OCI-LY1 (cell line): ENCODE results near the gene ZNF576.

Experiments
- H2AFZ ChIP-seq: fragments of 200-600 bp; sonication (generic), shearing (Covaris generic); 2 replicates; pipeline ENCODE4 v1.6.0; 2014; ENCODE audit warnings: antibody characterized with exemption, mild to moderate bottlenecking, low read length
- H3F3A ChIP-seq: fragments of 200-600 bp; sonication (generic), shearing (Covaris generic); 2 replicates; pipeline ENCODE4 v1.6.0; 2014; ENCODE audit warnings: mild to moderate bottlenecking, antibody characterized with exemption, low read length, moderate library complexity; ENCODE audit not compliant: insufficient read depth
- H3K27ac ChIP-seq: fragments of 200-600 bp; sonication (generic); 2 replicates; pipeline ENCODE4 v1.5.1; 2014; ENCODE audit warnings: low read length, mixed run types, mild to moderate bottlenecking, low read depth; ENCODE audit not compliant: poor library complexity, severe bottlenecking
- H3K27me3 ChIP-seq: fragments of 200-600 bp; sonication (generic); 2 replicates; pipeline ENCODE4 v1.6.0; 2014; ENCODE audit warnings: antibody characterized with exemption, mild to moderate bottlenecking, low read length, moderate library complexity; ENCODE audit not compliant: insufficient read depth
- H3K36me3 ChIP-seq: fragments of 200-600 bp; sonication (generic); 2 replicates; pipeline ENCODE4 v1.6.1; 2014; ENCODE audit warnings: mild to moderate bottlenecking, antibody characterized with exemption, low read length, moderate library complexity, mixed read lengths; ENCODE audit not compliant: insufficient read depth
- H3K4me1 ChIP-seq: fragments of 200-600 bp; sonication (generic); 2 replicates; pipeline ENCODE4 v1.5.1; 2014; ENCODE audit warnings: mild to moderate bottlenecking, low read length, moderate library complexity; ENCODE audit not compliant: insufficient read depth, severe bottlenecking
- H3K4me2 ChIP-seq: fragments of 200-600 bp; sonication (generic), shearing (Covaris generic); 2 replicates; pipeline ENCODE4 v1.6.1; 2014; ENCODE audit warnings: low read length
- H3K4me3 ChIP-seq: fragments of 200-600 bp; sonication (generic); 2 replicates; pipeline ENCODE4 v1.5.1; 2014; ENCODE audit warnings: low read length, low read depth, mild to moderate bottlenecking, mixed read lengths; ENCODE audit not compliant: poor library complexity, severe bottlenecking
- H3K79me2 ChIP-seq: fragments of 200-600 bp; shearing (Covaris generic); 2 replicates; pipeline ENCODE4 v1.6.1; 2016; ENCODE audit warnings: mixed run types, low read length, mixed read lengths; ENCODE audit not compliant: insufficient read depth
- H3K9ac ChIP-seq: fragments of 200-600 bp; sonication (generic), shearing (Covaris generic); 2 replicates; pipeline ENCODE4 v1.6.1; 2014; ENCODE audit warnings: mild to moderate bottlenecking, low read length, mixed read lengths
- H3K9me2 ChIP-seq: fragments of 200-600 bp; sonication (generic), shearing (Covaris generic); 2 replicates; pipeline ENCODE4 v1.6.1; 2014; ENCODE audit warnings: low read depth, mild to moderate bottlenecking, low read length, mixed read lengths
- H3K9me3 ChIP-seq: fragments of 200-600 bp; shearing (Covaris generic); 2 replicates; pipeline ENCODE4 v1.6.1; 2014; ENCODE audit warnings: low read length, mixed read lengths
- H4K20me1 ChIP-seq: fragments of 200-600 bp; sonication (generic), shearing (Covaris generic); 2 replicates; pipeline ENCODE4 v1.6.0; 2016; ENCODE audit warnings: mild to moderate bottlenecking, low read length; ENCODE audit not compliant: insufficient read depth
- EZH2 ChIP-seq: fragments of 200-600 bp; sonication (generic), shearing (Covaris generic); IDR thresholded peaks from 2 replicates; pipeline ENCODE4 v1.8.0; 2017; ENCODE audit warnings: borderline replicate concordance, mixed run types, mild to moderate bottlenecking, antibody characterized with exemption, low read length, moderate library complexity, mixed read lengths
- TF ChIP-seq, protein P1 (sequence below): fragments of 200-600 bp; sonication (generic), shearing (Covaris generic); IDR thresholded peaks from 2 replicates; pipeline ENCODE4 v1.5.1; 2017; ENCODE audit warnings: mild to moderate bottlenecking, antibody characterized with exemption, low read length, moderate library complexity, mixed read lengths

ZNF576 gene

DNA sequence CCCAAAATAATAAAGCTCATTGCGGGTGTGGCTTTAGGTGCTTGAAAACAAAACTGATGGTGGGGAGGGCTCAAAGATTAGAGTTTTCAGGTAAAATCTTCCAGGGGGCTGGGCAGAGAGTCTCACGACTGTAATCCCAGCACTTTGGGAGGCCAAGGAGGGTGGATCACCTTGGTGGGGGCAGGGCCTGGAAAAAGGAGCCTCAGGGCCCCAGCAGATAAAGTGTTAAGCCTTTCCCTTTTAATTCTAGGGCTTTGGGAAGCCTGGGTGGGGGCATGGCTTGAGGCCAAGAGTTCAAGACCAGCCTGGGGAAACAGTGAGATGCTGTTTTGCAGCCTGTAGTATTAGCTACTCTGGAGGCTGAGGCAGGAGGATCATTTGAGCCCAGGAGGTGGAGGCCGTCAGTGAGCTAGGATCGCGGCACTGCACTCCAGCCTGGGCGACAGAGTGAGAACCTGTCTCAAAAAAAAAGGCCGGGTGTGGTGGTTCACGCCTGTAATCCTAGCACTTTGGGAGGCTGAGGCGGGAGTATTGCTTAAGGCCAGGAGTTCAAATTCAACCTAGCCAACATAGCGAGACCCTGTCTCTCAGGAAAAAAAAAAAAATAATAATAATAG, 2.2 kb upstream of the ZNF576 start:
- Histone ChIP-seq H3K4me3 (no peak overlapping the region), H3K27me3 (no peaks in the 10 kb centered on the region), H3K9ac (no peak overlapping the region), H3K79me2 (peaks cover 15% of the 10 kb centered on the region), H4K20me1 (no peaks in the 10 kb centered on the region), H3K27ac (no peak overlapping the region), H3F3A (no peaks in the 10 kb centered on the region), H3K4me2 (no peak overlapping the region; the same call in 1 of the 2 replicates), H2AFZ (no peak overlapping the region), H3K4me1 (peaks cover 35% of the 10 kb centered on the region), H3K9me3 (no peaks in the 10 kb centered on the region), H3K9me2 (no peaks in the 10 kb centered on the region), H3K36me3 (peaks cover 24% of the 10 kb centered on the region)
- TF ChIP-seq, protein P1, sequence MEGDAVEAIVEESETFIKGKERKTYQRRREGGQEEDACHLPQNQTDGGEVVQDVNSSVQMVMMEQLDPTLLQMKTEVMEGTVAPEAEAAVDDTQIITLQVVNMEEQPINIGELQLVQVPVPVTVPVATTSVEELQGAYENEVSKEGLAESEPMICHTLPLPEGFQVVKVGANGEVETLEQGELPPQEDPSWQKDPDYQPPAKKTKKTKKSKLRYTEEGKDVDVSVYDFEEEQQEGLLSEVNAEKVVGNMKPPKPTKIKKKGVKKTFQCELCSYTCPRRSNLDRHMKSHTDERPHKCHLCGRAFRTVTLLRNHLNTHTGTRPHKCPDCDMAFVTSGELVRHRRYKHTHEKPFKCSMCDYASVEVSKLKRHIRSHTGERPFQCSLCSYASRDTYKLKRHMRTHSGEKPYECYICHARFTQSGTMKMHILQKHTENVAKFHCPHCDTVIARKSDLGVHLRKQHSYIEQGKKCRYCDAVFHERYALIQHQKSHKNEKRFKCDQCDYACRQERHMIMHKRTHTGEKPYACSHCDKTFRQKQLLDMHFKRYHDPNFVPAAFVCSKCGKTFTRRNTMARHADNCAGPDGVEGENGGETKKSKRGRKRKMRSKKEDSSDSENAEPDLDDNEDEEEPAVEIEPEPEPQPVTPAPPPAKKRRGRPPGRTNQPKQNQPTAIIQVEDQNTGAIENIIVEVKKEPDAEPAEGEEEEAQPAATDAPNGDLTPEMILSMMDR, result no peak
- no peak for TF ChIP-seq EZH2

DNA sequence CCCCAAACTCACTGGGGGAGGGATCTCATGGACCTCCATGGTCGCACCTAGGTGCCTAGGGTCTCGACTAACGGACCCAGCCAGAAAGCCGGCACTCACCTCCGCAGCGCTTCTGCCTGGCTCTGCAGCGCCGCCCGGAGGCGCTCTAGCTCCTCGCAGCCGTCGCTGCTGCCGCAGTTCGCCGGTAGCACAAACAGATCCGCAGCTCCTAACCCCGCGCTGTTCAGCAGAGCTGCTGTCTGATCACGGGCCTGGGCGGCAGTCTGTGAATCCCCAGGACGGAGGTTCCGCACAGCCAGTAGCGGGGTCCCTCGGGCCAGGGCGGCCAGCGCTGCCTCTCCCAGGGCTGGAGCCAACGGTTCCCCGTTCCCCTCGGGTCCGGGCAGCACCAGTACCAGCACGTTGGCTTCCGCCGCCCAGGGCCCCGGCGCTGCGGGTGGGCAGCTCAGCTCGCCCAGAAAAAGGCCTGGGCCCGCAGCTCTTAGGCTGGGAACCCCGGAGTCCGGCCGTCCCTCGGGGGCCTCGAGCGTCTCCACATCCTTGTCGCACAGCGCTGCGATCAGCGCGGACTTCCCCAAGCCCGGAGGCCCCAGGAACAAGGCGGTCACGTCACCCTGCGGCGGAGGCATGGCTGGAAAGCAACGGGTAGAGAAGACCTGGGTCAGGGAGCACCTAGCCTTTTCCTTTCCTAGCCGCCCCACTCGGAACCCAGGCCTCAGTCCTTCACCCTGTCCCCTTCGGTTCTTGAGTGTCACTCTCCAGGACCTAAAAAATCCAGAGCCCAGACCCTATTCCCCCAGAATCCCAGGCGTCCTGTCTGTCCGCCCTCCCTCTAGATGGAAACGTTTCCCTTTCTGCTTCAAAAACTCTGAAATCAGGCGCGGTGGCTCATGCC, 1.4 kb upstream of the ZNF576 start:
- Histone ChIP-seq H4K20me1 (no peaks in the 10 kb centered on the region), H3K36me3 (peaks cover 28% of the 10 kb centered on the region), H3K4me2 (peak overlapping the region; percentile 82), H3K9me2 (no peaks in the 10 kb centered on the region), H3K79me2 (peaks cover 15% of the 10 kb centered on the region), H3K9ac (peak overlapping the region; percentile 74), H3K4me1 (peaks cover 30% of the 10 kb centered on the region), H3K4me3 (peak overlapping the region; percentile 94), H3K9me3 (no peaks in the 10 kb centered on the region), H3K27me3 (no peaks in the 10 kb centered on the region), H2AFZ (no peak overlapping the region), H3F3A (no peaks in the 10 kb centered on the region), H3K27ac (peak overlapping the region; percentile 26)
- TF ChIP-seq, protein P1, result peak; percentile 89
- TF ChIP-seq EZH2, result no peak

DNA sequence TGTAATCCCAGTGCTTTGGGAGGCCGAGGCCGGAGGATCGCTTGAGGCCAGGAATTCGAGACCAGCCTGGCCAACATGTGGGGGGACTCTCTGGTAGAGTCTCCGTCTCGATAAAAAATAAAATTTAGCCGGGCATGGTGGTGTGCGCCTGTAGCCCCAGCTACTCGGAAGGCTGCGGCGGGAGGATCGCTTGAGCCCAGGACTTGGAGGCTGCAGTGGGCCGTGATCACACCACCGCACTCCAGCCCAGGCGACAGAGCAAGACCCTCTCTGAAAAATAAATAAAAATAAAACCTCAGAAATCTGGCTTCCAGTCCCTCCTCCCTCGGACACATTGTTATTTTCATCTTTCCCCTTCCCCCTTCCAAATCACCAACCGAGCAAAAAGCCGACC, 793 bp upstream of the ZNF576 start:
- H3K36me3 ChIP-seq, result peaks cover 31% of the 10 kb centered on the region
- no peaks in the 10 kb centered on the region for H3K9me3 ChIP-seq
- TF ChIP-seq, protein P1, result no peak
- no peak for TF ChIP-seq EZH2
- H3K9me2 ChIP-seq, result no peaks in the 10 kb centered on the region
- H3K27ac ChIP-seq, result peak overlapping the region; percentile 26
- peaks cover 15% of the 10 kb centered on the region for H3K79me2 ChIP-seq
- H3K4me2 ChIP-seq, result peak overlapping the region; percentile 82
- H3K4me3 ChIP-seq, result peak overlapping the region; percentile 94
- no peaks in the 10 kb centered on the region for H3K27me3 ChIP-seq
- 0 out of 2 replicates have a peak overlapping the region, but pooled peaks have one; percentile 39 for H2AFZ ChIP-seq
- peaks cover 25% of the 10 kb centered on the region for H3K4me1 ChIP-seq
- no peaks in the 10 kb centered on the region for H4K20me1 ChIP-seq
- no peaks in the 10 kb centered on the region for H3F3A ChIP-seq
- H3K9ac ChIP-seq, result peak overlapping the region; percentile 74
